GM18505 (cell line): ENCODE results near the gene HEXIM2.

Experiments used
- ATAC-seq: cut with Tn5 transposase; IDR thresholded peaks from one replicate; pipeline ENCODE4 v1.9.1; 2021; ENCODE audit not compliant: unreplicated experiment
- POLR2A ChIP-seq: IDR thresholded peaks from 4 replicates; pipeline ENCODE4 v1.6.1; 2011; ENCODE audit warnings: borderline replicate concordance; ENCODE audit not compliant: insufficient read depth, insufficient read length; ENCODE audit errors: extremely low read depth

The HEXIM2 gene

GRCh38 chr17:45218895-45219661 lies 57.4 kb downstream of the HEXIM2 start:
- no peak for ATAC-seq
- TF ChIP-seq POLR2A = no peak
